CMK (cell line): ENCODE measurements around the gene PLCL2.
"Not testable (repeated sequence)": the region's sequence is repeated elsewhere in the genome, so short reads cannot be mapped to it uniquely, and the experiment has no call there.

Experiments used
- DNase-seq: peaks from one replicate; pipeline ENCODE4 v3.0.0-alpha.2; 2010; ENCODE audit warnings: low read depth

The PLCL2 gene

GRCh38 chr3:17075907-17076306 is 191.2 kb downstream of the PLCL2 start:
- no peak for DNase-seq

GRCh38 chr3:17076940-17077605 is 192.3 kb downstream of the PLCL2 start:
- DNase-seq = no peak

- no peak for DNase-seq
Measured at GRCh38 chr3:17077606-17078005, 192.9 kb downstream of the PLCL2 start.

- no peak for DNase-seq
Measured at GRCh38 chr3:17078926-17079465, 194.2 kb downstream of the PLCL2 start.

- DNase-seq = no peak
Measured at GRCh38 chr3:17079933-17080332, 195.2 kb downstream of the PLCL2 start.

GRCh38 chr3:17081520-17081919 is 196.8 kb downstream of the PLCL2 start:
- DNase-seq = no peak

- DNase-seq = no peak
Measured at GRCh38 chr3:17087509-17087908, 202.8 kb downstream of the PLCL2 start.

- DNase-seq = no peak
Measured at GRCh38 chr3:17088017-17088416, 203.3 kb downstream of the PLCL2 start.

- no peak for DNase-seq
Measured at GRCh38 chr3:17088602-17089313, 204.0 kb downstream of the PLCL2 start.

GRCh38 chr3:17089314-17089700 is 204.6 kb downstream of the PLCL2 start:
- no peak for DNase-seq

GRCh38 chr3:17090280-17090983 is 205.7 kb downstream of the PLCL2 start:
- no peak for DNase-seq

- no peak for DNase-seq
Measured at GRCh38 chr3:17091910-17092582, 207.3 kb downstream of the PLCL2 start.

- DNase-seq = no peak
Measured at GRCh38 chr3:17092583-17092933, 207.8 kb downstream of the PLCL2 start.

GRCh38 chr3:17094551-17094950 is 209.8 kb downstream of the PLCL2 start:
- no peak for DNase-seq

- DNase-seq = no peak
Measured at GRCh38 chr3:17103579-17103978, 218.8 kb downstream of the PLCL2 start.

- DNase-seq = not testable (repeated sequence)
Measured at GRCh38 chr3:17106801-17107200, 222.0 kb downstream of the PLCL2 start.

- DNase-seq = no peak
Measured at GRCh38 chr3:17110660-17111396, 226.1 kb downstream of the PLCL2 start.

- DNase-seq = no peak
Measured at GRCh38 chr3:17111586-17111985, 226.8 kb downstream of the PLCL2 start.

- no peak for DNase-seq
Measured at GRCh38 chr3:17115186-17115585, 230.4 kb downstream of the PLCL2 start.

- DNase-seq = no peak
Measured at GRCh38 chr3:17116007-17116600, 231.3 kb downstream of the PLCL2 start.

- DNase-seq = no peak
Measured at GRCh38 chr3:17118771-17119170, 234.0 kb downstream of the PLCL2 start.
